ENCODE data around the gene KIAA1328. TPM values are rescaled to one million over a fixed set of nuclear protein-coding genes. Genes with fewer than 3 reads are reported as not detected.

KIAA1328 gene
- total and polyA plus RNA-seq, 9 of the 15 experiments (the other 6 are each of a cell fraction or from before 2014, with no cell fraction given) = 4.0 to 8.6 (median 7.4) TPM

- ChIA-PET CTCF (ENCODE audit: low intra/inter-chr PET ratio) (no interaction called here), POLR2A (no interaction called here)
- intact Hi-C loops (cut with micrococcal nuclease) (no loop called here), in situ Hi-C loops (cut with MboI) (no loop called here)
- DNase-seq (ENCODE audit: extremely low read depth in 1 of 4, low spot score in 3 of 4) = no peak
- ATAC-seq = no peak
- no peak for FAIRE-seq
- H3K9ac ChIP-seq (ENCODE audit: insufficient read depth in 1 of 2, low read depth in 2 of 2, low read length in 2 of 2) = no peak overlapping the region
- no peaks in the 10 kb centered on the region for H3K27me3 ChIP-seq (ENCODE audit: control insufficient read depth in 2 of 2, insufficient read depth in 2 of 2, low read length in 2 of 2)
- H3K4me1 ChIP-seq (replicated peaks in 1 of 2; ENCODE audit: control insufficient read depth in 2 of 2, insufficient read depth in 2 of 2, low read length in 2 of 2) = no peaks in the 10 kb centered on the region
- H3K36me3 ChIP-seq (ENCODE audit: control insufficient read depth, insufficient read depth, low read length) = no peaks in the 10 kb centered on the region
- no peaks in the 10 kb centered on the region for H3K9me1 ChIP-seq (ENCODE audit: control insufficient read depth, insufficient read depth, low read length)
- no peaks in the 10 kb centered on the region for H3K79me2 ChIP-seq (ENCODE audit: control insufficient read depth, insufficient read depth, low read length)
- no peaks in the 10 kb centered on the region for H4K20me1 ChIP-seq (replicated peaks; ENCODE audit: control insufficient read depth, insufficient read depth, low read length)
- no peaks in the 10 kb centered on the region for H3K9me3 ChIP-seq (replicated peaks; ENCODE audit: control insufficient read depth, insufficient read depth, low read depth, low read length)
- no peak overlapping the region for H2AFZ ChIP-seq (ENCODE audit: low read depth, low read length)
- BruUV-seq (replicated peaks) = no TSS peak
- no peak overlapping the region for H3K4me2 ChIP-seq (ENCODE audit: insufficient read depth, low read length)
- no peak overlapping the region for H3K27ac ChIP-seq (ENCODE audit: extremely low read depth, low read depth, low read length)
- no peak overlapping the region for H3K4me3 ChIP-seq
- TF ChIP-seq ZC3H4 (CRISPR knock-in tag; IDR thresholded peaks at IDR 0.05; ENCODE audit: borderline replicate concordance) (no peak), KLF1 (tag; IDR thresholded peaks at IDR 0.05) (no peak), BRCA1 (IDR thresholded peaks at IDR 0.05) (no peak), BRCA1 (CRISPR knock-in tag; IDR thresholded peaks at IDR 0.05) (no peak), ARID3B (CRISPR knock-in tag; IDR thresholded peaks at IDR 0.05; ENCODE audit: borderline replicate concordance) (no peak), HDAC1 (IDR thresholded peaks at IDR 0.05) (no peak), HDAC3 (IDR thresholded peaks at IDR 0.05; ENCODE audit: borderline replicate concordance, partially characterized antibody) (no peak), GTF3C2 (IDR thresholded peaks at IDR 0.05; ENCODE audit: borderline replicate concordance, extremely low read depth, insufficient read length) (no peak), USF1 (CRISPR knock-in tag; IDR thresholded peaks at IDR 0.05) (no peak), ARHGAP35 (IDR thresholded peaks at IDR 0.05; ENCODE audit: partially characterized antibody) (no peak), NELFE (IDR thresholded peaks at IDR 0.05; ENCODE audit: insufficient read depth, insufficient read length) (no peak), ZBTB5 (IDR thresholded peaks at IDR 0.05) (no peak)
These were observed 350.5 kb downstream of the KIAA1328 start for GRCh38 chr18:37179384-37179783.

Measured in K562 (cell line).